Liver (tissue), 9 donors: ENCODE measurements around the gene HSPA12A. TPM values are rescaled to one million over a fixed set of nuclear protein-coding genes. Genes with fewer than 3 reads are reported as not detected.

Source experiments
- DNase-seq: peaks from one replicate; pipeline ENCODE4 v3.0.0-alpha.2; 2017; ENCODE audit warnings: low spot score
- H3K27ac ChIP-seq, 2 donors: one replicate each; pipeline ENCODE4 v1.7.0; 2013; ENCODE audit warnings: inconsistent platforms in 2 of 2, low read length in 2 of 2, control low read depth in 1 of 2, low read depth in 1 of 2, mild to moderate bottlenecking in 1 of 2
- H3K27me3 ChIP-seq, 4 donors: one replicate each; pipeline versions ENCODE4 v1.6.1 to v1.7.0; 2013; ENCODE audit warnings: low read length in 3 of 4, inconsistent platforms in 1 of 4, mild to moderate bottlenecking in 1 of 4, moderate library complexity in 1 of 4; ENCODE audit not compliant: control insufficient read depth in 4 of 4, insufficient read depth in 4 of 4
- H3K36me3 ChIP-seq, 4 donors: one replicate each; pipeline versions ENCODE4 v1.6.1 to v1.7.0; 2013; ENCODE audit warnings: low read length in 3 of 4, mild to moderate bottlenecking in 3 of 4, low read depth in 1 of 4, moderate library complexity in 1 of 4; ENCODE audit not compliant: control insufficient read depth in 4 of 4, insufficient read depth in 3 of 4
- H3K4me1 ChIP-seq, 4 donors: one replicate each; pipeline versions ENCODE4 v1.6.1 to v1.7.0; 2013; ENCODE audit warnings: low read length in 3 of 4, mild to moderate bottlenecking in 3 of 4, moderate library complexity in 1 of 4; ENCODE audit not compliant: control insufficient read depth in 4 of 4, insufficient read depth in 4 of 4
- H3K4me3 ChIP-seq, 3 donors: one replicate each; pipeline versions ENCODE4 v1.6.1 to v1.7.0; 2013; ENCODE audit warnings: low read length in 3 of 3, control low read depth in 1 of 3, low read depth in 1 of 3, mild to moderate bottlenecking in 1 of 3
- H3K9ac ChIP-seq, 2 donors: one replicate each; pipeline ENCODE4 v1.7.0; 2013; ENCODE audit warnings: low read length in 2 of 2, mild to moderate bottlenecking in 2 of 2, moderate library complexity in 2 of 2, control low read depth in 1 of 2, low read depth in 1 of 2
- H3K9me3 ChIP-seq, 4 donors: one replicate each; pipeline versions ENCODE4 v1.6.1 to v1.7.0; 2013; ENCODE audit warnings: low read length in 3 of 4; ENCODE audit not compliant: control insufficient read depth in 4 of 4
- CTCF ChIP-seq: fragments of 150-350 bp; IDR thresholded peaks from 2 replicates; pipeline ENCODE4 v1.5.1; 2017; ENCODE audit warnings: improper control_type of control experiment, low read depth, low read length; ENCODE audit not compliant: missing input control
- EGR1 ChIP-seq, 2 donors: IDR thresholded peaks; 2 replicates each; pipeline ENCODE4 v1.6.1; 2016 to 2018; ENCODE audit warnings: antibody characterized with exemption in 2 of 2, low read depth in 2 of 2
- GABPA ChIP-seq, 2 donors: IDR thresholded peaks in 1 of 2; conservative IDR thresholded peaks in 1 of 2; 2 replicates each; pipeline ENCODE4 v1.6.1; 2016; ENCODE audit warnings: antibody characterized with exemption in 2 of 2, mild to moderate bottlenecking in 1 of 2, moderate library complexity in 1 of 2
- RAD21 ChIP-seq, 2 donors: IDR thresholded peaks; 2 replicates each; pipeline ENCODE4 v1.6.1; 2016; ENCODE audit warnings: antibody characterized with exemption in 2 of 2, mild to moderate bottlenecking in 2 of 2
- REST ChIP-seq: IDR thresholded peaks from 2 replicates; pipeline ENCODE4 v1.6.1; 2016; ENCODE audit warnings: antibody characterized with exemption, mild to moderate bottlenecking
- RXRA ChIP-seq, 2 donors: IDR thresholded peaks; 2 replicates each; pipeline ENCODE4 v1.6.1; 2017 to 2018; ENCODE audit warnings: antibody characterized with exemption in 2 of 2, mild to moderate bottlenecking in 1 of 2
- WGBS: extraction: QIAGEN DNeasy Blood & Tissue Kit; methylation state at CpG from one replicate; pipeline ENCODE4 v1.1.7; 2013; 5-methylcytosine and 5-hydroxymethylcytosine counted together
- polyA plus RNA-seq, 2 donors: library from polyadenylated mRNA; stranded (reverse) in 1 of 2; unstranded in 1 of 2; fragments of 200-250 nt in 1 of 2; fragments of >200 nt in 1 of 2; fragmentation: Nextera tagmentation in 1 of 2; extraction: Ambion mirVana in 1 of 2; gene quantifications; one replicate each; pipeline versions ENCODE4 v1.2.1 to v1.2.3, GENCODE V29; 2013 to 2015
- total RNA-seq, 2 donors: library from RNA; depleted of rRNA; stranded (reverse); fragments of >200 nt; gene quantifications; one replicate each; pipeline ENCODE4 v1.2.3, GENCODE V29; 2014
- donor health status: healthy.
- donor health status: healthy.
- donor health status: healthy.
- donor health status: healthy.
- donor health status: healthy.

The HSPA12A gene
- total and polyA plus RNA-seq, 4 donors = 1.3 to 4.5 (median 1.6) TPM

GRCh38 chr10:116663342-116663741, 79.0 kb downstream of the HSPA12A start:
- Histone ChIP-seq H3K9ac (no peak overlapping the region), H3K27me3 (peaks cover 0 to 9% (median 0%) of the 10 kb centered on the region in 4 donors), H3K27ac (no peak overlapping the region), H3K36me3 (no peaks in the 10 kb centered on the region), H3K4me3 (no peak overlapping the region), H3K4me1 (no peaks in the 10 kb centered on the region), H3K9me3 (no peaks in the 10 kb centered on the region)
- TF ChIP-seq RXRA (IDR thresholded peaks at IDR 0.05) = no peak
- TF ChIP-seq GABPA (IDR thresholded peaks at IDR 0.05 in 1 of 2, conservative IDR thresholded peaks at IDR 0.05 in 1 of 2) = no peak
- WGBS = 92% methylated on average over 7 of the region's 7 CpGs
- DNase-seq = no peak

- 43% methylated on average over 5 of the region's 5 CpGs for WGBS
- Histone ChIP-seq H3K27me3 (peaks cover 0 to 11% (median 0%) of the 10 kb centered on the region in 4 donors), H3K4me3 (no peak overlapping the region), H3K27ac (no peak overlapping the region), H3K9me3 (no peaks in the 10 kb centered on the region), H3K36me3 (no peaks in the 10 kb centered on the region), H3K4me1 (no peaks in the 10 kb centered on the region), H3K9ac (no peak overlapping the region)
- no peak for DNase-seq
- no peak for TF ChIP-seq RXRA (IDR thresholded peaks at IDR 0.05)
- TF ChIP-seq RAD21 (IDR thresholded peaks at IDR 0.05) = no peak
- TF ChIP-seq EGR1 (IDR thresholded peaks at IDR 0.05; ENCODE audit: low read depth in 2 of 2) = no peak
- no peak for TF ChIP-seq CTCF
Observed at GRCh38 chr10:116660860-116661259, 81.5 kb downstream of the HSPA12A start.

- WGBS = 78% methylated on average over 10 of the region's 10 CpGs
- Histone ChIP-seq H3K4me1 (no peaks in the 10 kb centered on the region), H3K27ac (no peak overlapping the region), H3K36me3 (no peaks in the 10 kb centered on the region), H3K9ac (no peak overlapping the region), H3K27me3 (peaks cover 0 to 13% (median 0%) of the 10 kb centered on the region in 4 donors), H3K4me3 (no peak overlapping the region), H3K9me3 (no peaks in the 10 kb centered on the region)
- no peak for DNase-seq
- TF ChIP-seq REST (no peak), EGR1 (IDR thresholded peaks at IDR 0.05; ENCODE audit: low read depth in 2 of 2) (no peak)
Observed at GRCh38 chr10:116659049-116659670, 83.2 kb downstream of the HSPA12A start.
